ENCODE measurements around the gene TNP1.
A peak's percentile ranks its signal among the peaks of the same experiment; 100 is the strongest.

Gene TNP1

DNA sequence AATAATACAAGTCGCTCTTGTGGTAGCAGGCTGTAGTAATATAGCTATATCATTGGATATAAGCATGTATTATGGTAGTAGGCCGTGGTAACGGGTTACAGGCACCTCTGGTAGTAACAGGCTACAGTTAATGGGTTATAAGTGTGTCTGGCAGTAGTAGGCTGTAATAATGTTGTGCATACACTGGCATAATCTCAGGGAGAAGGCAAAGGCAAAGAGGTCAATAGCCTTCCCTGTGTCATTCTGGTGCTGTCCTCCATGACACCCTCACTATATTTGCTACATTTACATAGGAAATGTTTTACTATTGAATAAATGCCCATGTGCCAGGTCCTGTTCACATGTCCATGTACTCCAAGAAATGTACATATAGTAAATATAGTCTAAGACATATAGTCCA lies 12.8 kb upstream of the TNP1 start:
- DNase-seq = no peak

- no peak for DNase-seq
Observed at GRCh38 chr2:216872040-216872439, 12.2 kb upstream of the TNP1 start.

GRCh38 chr2:216871333-216871934 lies 11.6 kb upstream of the TNP1 start:
- no peak for DNase-seq

- DNase-seq = no peak
Observed at GRCh38 chr2:216870508-216871332, 10.9 kb upstream of the TNP1 start.

GRCh38 chr2:216866515-216867095 lies 6.7 kb upstream of the TNP1 start:
- DNase-seq = no peak

DNA sequence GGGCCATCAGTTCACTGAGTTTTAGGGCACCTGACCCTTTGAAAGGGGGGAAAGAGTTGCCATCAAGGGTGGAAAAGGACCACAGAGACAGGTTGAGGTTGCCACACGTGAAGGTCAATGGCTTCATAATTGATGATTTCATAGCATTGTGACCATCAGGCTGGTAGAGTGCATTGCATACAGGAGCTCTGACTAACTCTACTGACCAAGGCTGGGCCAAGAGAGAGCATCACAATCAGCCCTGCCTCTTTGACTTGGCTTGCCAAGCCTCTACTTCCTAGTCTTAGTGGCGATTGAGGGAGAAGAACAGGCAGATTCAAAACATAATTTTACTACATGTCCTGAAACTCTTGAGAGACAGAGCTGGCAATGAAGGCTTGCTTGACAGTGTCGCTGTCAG lies 5.8 kb upstream of the TNP1 start:
- DNase-seq = no peak

GRCh38 chr2:216863946-216864345 lies 4.1 kb upstream of the TNP1 start:
- no peak for DNase-seq

GRCh38 chr2:216862628-216863398 lies 2.9 kb upstream of the TNP1 start:
- DNase-seq = no peak

DNA sequence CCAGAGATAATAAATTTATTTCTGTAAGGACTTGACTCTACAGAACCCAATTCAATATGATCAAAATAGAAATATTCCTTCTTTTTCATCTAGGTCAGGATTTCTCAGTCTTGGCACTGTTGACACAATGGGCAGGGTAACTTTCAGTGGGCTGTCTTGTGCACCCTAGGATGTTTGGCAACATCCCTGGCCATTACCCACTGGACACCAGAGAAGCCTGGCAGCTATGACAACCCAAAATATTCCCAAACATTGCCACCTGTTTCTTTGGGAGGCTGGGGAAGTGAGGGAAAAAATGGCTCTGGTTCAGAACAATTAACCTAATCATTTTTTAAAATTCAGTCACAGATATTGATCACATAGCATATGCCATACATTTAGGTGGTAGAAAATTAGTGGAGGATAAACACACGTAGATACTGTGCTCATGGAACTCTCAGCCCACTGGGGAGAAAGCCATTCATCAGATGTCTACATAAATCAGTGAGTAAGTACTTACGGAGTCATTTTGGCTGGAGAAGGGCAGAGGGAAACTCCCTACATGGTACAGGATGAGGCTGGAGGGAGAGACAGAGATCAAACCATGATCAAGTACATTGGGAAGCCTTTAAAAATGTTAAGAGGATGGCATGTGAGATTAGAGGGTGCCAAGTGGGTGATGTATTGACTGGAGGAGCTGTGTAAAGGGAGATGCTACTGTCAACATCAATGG lies 718 bp upstream of the TNP1 start:
- no peak for DNase-seq

DNA sequence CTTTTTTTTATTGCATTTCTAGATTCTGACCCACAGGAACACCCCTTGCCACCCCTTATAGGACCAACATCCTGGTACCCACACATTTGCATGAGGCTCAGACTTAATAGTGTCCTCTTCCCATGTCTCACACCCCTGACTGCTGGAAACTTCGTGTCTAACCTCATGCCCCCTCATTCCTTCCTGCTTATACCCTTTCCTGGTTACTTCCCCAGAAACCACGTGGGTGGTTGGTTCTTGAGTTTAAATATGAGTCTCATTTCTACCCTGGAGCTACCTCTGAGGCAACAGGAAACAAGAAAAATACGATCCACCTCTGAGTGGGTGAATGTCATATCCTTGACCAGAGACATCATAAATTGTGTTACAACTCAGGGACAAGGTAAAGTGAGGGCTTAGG lies 1.6 kb downstream of the TNP1 start:
- no peak for DNase-seq

DNA sequence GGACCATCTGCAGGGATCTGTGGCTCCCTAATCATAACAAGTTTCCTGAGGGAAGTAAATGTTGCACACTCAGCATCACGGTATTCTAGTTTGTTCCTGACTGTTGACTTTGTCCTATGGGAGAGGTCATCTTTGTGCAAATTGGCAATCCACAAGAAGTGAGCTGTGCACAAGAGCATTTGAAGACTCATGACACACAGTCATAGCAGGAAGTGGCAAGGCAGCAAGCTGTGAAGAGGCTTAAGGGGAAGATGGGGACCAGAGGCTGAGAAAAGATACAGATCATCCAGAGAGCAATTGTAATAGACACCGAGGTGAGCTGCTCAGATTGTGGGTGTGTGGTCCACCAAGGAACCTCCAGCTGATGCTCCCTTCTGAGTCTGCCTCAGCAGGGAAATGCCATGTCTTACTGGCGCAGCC lies 2.7 kb downstream of the TNP1 start:
- peak; percentile 17 for DNase-seq

GRCh38 chr2:216856406-216857065 lies 3.3 kb downstream of the TNP1 start:
- no peak for DNase-seq

GRCh38 chr2:216855605-216856004 lies 4.3 kb downstream of the TNP1 start:
- DNase-seq = no peak

DNA sequence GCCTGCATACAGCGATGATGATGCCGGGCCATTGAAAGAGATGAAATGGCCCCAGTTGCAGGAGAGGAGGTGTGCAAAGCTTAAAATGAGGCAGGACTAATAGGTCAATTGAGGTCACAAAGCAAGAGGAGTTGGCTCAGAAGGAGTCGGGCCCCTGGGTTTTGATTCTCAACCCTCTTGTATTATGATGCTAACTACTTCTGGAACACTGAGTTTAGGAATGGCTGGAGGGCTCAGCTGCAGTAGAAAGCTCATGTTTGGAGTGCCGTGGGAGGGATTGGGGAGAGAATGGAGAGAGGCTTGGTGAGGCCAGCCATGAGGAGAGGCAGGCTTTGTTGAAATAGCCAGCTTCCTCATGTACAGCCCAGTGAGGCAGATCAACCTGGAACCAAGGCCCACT lies 4.8 kb downstream of the TNP1 start:
- no peak for DNase-seq

GRCh38 chr2:216851486-216852090 lies 8.3 kb downstream of the TNP1 start:
- no peak for DNase-seq

- no peak for DNase-seq
Observed at GRCh38 chr2:216850665-216851322, 9.1 kb downstream of the TNP1 start.

GRCh38 chr2:216849987-216850386 lies 9.9 kb downstream of the TNP1 start:
- peak; percentile 41 for DNase-seq

- DNase-seq = no peak
Observed at GRCh38 chr2:216845426-216845825, 14.4 kb downstream of the TNP1 start.

GRCh38 chr2:216842636-216843035 lies 17.2 kb downstream of the TNP1 start:
- no peak for DNase-seq

DNA sequence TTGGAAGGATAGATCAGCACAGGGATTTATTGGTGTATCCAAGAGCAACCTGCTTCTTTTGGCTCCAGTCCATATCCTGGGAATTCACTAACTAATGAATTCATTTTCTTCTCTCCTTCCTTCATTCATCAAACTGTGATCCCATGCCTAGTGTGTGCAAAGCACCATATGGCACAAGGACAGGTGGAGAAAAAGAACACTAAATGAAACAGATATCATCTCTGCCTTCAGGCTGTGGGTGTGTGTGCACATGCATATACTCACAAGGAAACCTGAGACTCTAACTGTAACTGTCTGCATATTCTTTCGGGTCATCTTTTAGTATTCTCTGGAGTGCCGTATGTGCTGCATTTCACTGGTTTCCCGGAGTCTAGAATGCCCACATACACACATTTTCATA lies 20.2 kb downstream of the TNP1 start:
- no peak for DNase-seq

DNA sequence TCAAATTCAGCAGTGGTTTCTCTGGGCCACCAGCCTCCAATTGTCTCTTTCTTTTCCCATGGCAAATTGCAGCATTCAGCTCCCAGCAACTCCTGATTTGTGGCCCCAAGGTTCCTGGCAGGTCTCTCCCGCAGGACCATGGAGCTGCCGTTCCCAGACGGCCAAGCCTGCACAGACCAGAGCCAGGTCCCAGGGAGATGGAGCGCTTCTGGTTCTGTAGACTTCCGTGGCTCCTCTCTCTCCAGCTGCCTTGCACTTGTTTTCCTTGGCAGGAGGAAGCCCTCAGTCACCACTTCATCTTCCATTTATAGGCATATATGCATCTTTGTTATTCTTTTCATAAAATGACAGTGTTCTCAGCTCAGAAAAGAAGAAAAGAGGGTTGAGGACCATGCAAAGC lies 21.7 kb downstream of the TNP1 start:
- DNase-seq = no peak
